ENCODE results near the gene GRIN2A.

The GRIN2A gene

GRCh38 chr16:9867176-9867575 lies 315.1 kb downstream of the GRIN2A start:
- DNase-seq (ENCODE audit: low read depth in 2 of 3, low spot score in 2 of 3), result no peak

- no peak for DNase-seq (ENCODE audit: low read depth in 2 of 3, low spot score in 2 of 3)
Measured at GRCh38 chr16:9864461-9864860, 317.8 kb downstream of the GRIN2A start.

- DNase-seq (ENCODE audit: low read depth in 2 of 3, low spot score in 2 of 3), result no peak
Measured at GRCh38 chr16:9862327-9862726, 319.9 kb downstream of the GRIN2A start.

- DNase-seq (ENCODE audit: low read depth in 2 of 3, low spot score in 2 of 3), result no peak
Measured at GRCh38 chr16:9860876-9861275, 321.4 kb downstream of the GRIN2A start.

GRCh38 chr16:9859701-9860327 lies 322.4 kb downstream of the GRIN2A start:
- DNase-seq (ENCODE audit: low read depth in 2 of 3, low spot score in 2 of 3), result no peak

GRCh38 chr16:9854675-9855074 lies 327.6 kb downstream of the GRIN2A start:
- DNase-seq (ENCODE audit: low read depth in 2 of 3, low spot score in 2 of 3), result no peak

- no peak for DNase-seq (ENCODE audit: low read depth in 2 of 3, low spot score in 2 of 3)
Measured at GRCh38 chr16:9852003-9852402, 330.2 kb downstream of the GRIN2A start.

GRCh38 chr16:9850817-9851216 lies 331.4 kb downstream of the GRIN2A start:
- no peak for DNase-seq (ENCODE audit: low read depth in 2 of 3, low spot score in 2 of 3)

- DNase-seq (ENCODE audit: low read depth in 2 of 3, low spot score in 2 of 3), result no peak
Measured at GRCh38 chr16:9849697-9850245, 332.5 kb downstream of the GRIN2A start.

GRCh38 chr16:9847146-9847545 lies 335.1 kb downstream of the GRIN2A start:
- no peak for DNase-seq (ENCODE audit: low read depth in 2 of 3, low spot score in 2 of 3)

GRCh38 chr16:9846362-9847099 lies 335.7 kb downstream of the GRIN2A start:
- no peak for DNase-seq (ENCODE audit: low read depth in 2 of 3, low spot score in 2 of 3)

- DNase-seq (ENCODE audit: low read depth in 2 of 3, low spot score in 2 of 3), result no peak
Measured at GRCh38 chr16:9845661-9846361, 336.4 kb downstream of the GRIN2A start.

- DNase-seq (ENCODE audit: low read depth in 2 of 3, low spot score in 2 of 3), result no peak
Measured at GRCh38 chr16:9844361-9844760, 337.9 kb downstream of the GRIN2A start.

- no peak for DNase-seq (ENCODE audit: low read depth in 2 of 3, low spot score in 2 of 3)
Measured at GRCh38 chr16:9843424-9844018, 338.7 kb downstream of the GRIN2A start.

GRCh38 chr16:9840761-9841665 lies 341.2 kb downstream of the GRIN2A start:
- no peak for DNase-seq (ENCODE audit: low read depth in 2 of 3, low spot score in 2 of 3)

- DNase-seq (ENCODE audit: low read depth in 2 of 3, low spot score in 2 of 3), result no peak
Measured at GRCh38 chr16:9837481-9837880, 344.7 kb downstream of the GRIN2A start.

- DNase-seq (ENCODE audit: low read depth in 2 of 3, low spot score in 2 of 3), result no peak
Measured at GRCh38 chr16:9836118-9836736, 346.0 kb downstream of the GRIN2A start.

GRCh38 chr16:9827062-9827752 lies 355.0 kb downstream of the GRIN2A start:
- no peak for DNase-seq (ENCODE audit: low read depth in 2 of 3, low spot score in 2 of 3)

GRCh38 chr16:9826656-9827055 lies 355.6 kb downstream of the GRIN2A start:
- DNase-seq (ENCODE audit: low read depth in 2 of 3, low spot score in 2 of 3), result no peak

Measured in activated CD8-positive, alpha-beta memory T cell treated with anti-CD3 and anti-CD28 coated beads for 48 hours (primary cell).